LNCaP clone FGC (cell line): Measurements from ENCODE around the gene CRISP2.

ENCODE experiments used
- DNase-seq: peaks from one replicate; pipeline ENCODE4 v3.0.0-alpha.2; 2011; ENCODE audit warnings: low read depth
- H3K4me3 ChIP-seq: 2 replicates; pipeline ENCODE4 v1.5.1; 2011; ENCODE audit warnings: mild to moderate bottlenecking, low read depth, low read length, control low read depth
- CTCF ChIP-seq: IDR thresholded peaks from 2 replicates; pipeline ENCODE4 v1.5.1; 2012; ENCODE audit warnings: mild to moderate bottlenecking; ENCODE audit not compliant: control insufficient read depth, insufficient read depth; ENCODE audit errors: extremely low read depth

Gene CRISP2

GRCh38 chr6:49647476-49647875, 65.9 kb downstream of the CRISP2 start:
- no peak overlapping the region for H3K4me3 ChIP-seq
- no peak for TF ChIP-seq CTCF
- no peak for DNase-seq

GRCh38 chr6:49646942-49647341, 66.4 kb downstream of the CRISP2 start:
- DNase-seq: no peak
- TF ChIP-seq CTCF: no peak

GRCh38 chr6:49646130-49646824, 67.1 kb downstream of the CRISP2 start:
- TF ChIP-seq CTCF: no peak
- no peak for DNase-seq
- no peak overlapping the region for H3K4me3 ChIP-seq

More at GRCh38 chr6:49646942-49647341, 66.4 kb downstream of the CRISP2 start:
- no peak overlapping the region for H3K4me3 ChIP-seq

- no peak for DNase-seq
- TF ChIP-seq CTCF: no peak
- H3K4me3 ChIP-seq: no peak overlapping the region
Measured at GRCh38 chr6:49645139-49645538, 68.2 kb downstream of the CRISP2 start.
